NCI-H2227 treated with DMSO at 0.1 percent for 48 hours (cell line): ENCODE data around the gene AMIGO2.

Experiments used
- DNase-seq: peaks from one replicate; lab custom pipeline; 2025; lab: John Stamatoyannopoulos, UW

AMIGO2 gene

GRCh38 chr12:47098099-47098498, 18.3 kb upstream of the AMIGO2 start:
- no peak for DNase-seq

GRCh38 chr12:47097276-47097896, 17.6 kb upstream of the AMIGO2 start:
- no peak for DNase-seq

GRCh38 chr12:47095446-47096236, 15.9 kb upstream of the AMIGO2 start:
- DNase-seq, result no peak

GRCh38 chr12:47094804-47095203, 15.0 kb upstream of the AMIGO2 start:
- DNase-seq, result no peak

- no peak for DNase-seq
These were observed 11.2 kb upstream of the AMIGO2 start for GRCh38 chr12:47091009-47091408.

- DNase-seq, result peak; percentile 72
These were observed 8.5 kb upstream of the AMIGO2 start for GRCh38 chr12:47088021-47088944.

GRCh38 chr12:47087088-47087688, 7.4 kb upstream of the AMIGO2 start:
- DNase-seq, result peak; percentile 60

GRCh38 chr12:47085815-47086252, 6.1 kb upstream of the AMIGO2 start:
- DNase-seq, result no peak

GRCh38 chr12:47084172-47084571, 4.4 kb upstream of the AMIGO2 start:
- no peak for DNase-seq

- DNase-seq, result no peak
These were observed 3.2 kb upstream of the AMIGO2 start for GRCh38 chr12:47082796-47083621.

- no peak for DNase-seq
These were observed 2.5 kb upstream of the AMIGO2 start for GRCh38 chr12:47082283-47082682.

GRCh38 chr12:47080725-47081502, 1.2 kb upstream of the AMIGO2 start:
- no peak for DNase-seq

GRCh38 chr12:47079981-47080724, 394 bp upstream of the AMIGO2 start:
- DNase-seq, result no peak

GRCh38 chr12:47078733-47079467, 859 bp downstream of the AMIGO2 start:
- DNase-seq, result no peak

- no peak for DNase-seq
These were observed 1.7 kb downstream of the AMIGO2 start for GRCh38 chr12:47078086-47078395.

GRCh38 chr12:47077206-47078085, 2.3 kb downstream of the AMIGO2 start:
- no peak for DNase-seq

GRCh38 chr12:47075192-47076084, 4.3 kb downstream of the AMIGO2 start:
- DNase-seq, result no peak
